Measurements from ENCODE around the gene SORCS2.

SORCS2 gene

GRCh38 chr4:7607156-7607910 lies 415.0 kb downstream of the SORCS2 start:
- DNase-seq, result no peak

DNA sequence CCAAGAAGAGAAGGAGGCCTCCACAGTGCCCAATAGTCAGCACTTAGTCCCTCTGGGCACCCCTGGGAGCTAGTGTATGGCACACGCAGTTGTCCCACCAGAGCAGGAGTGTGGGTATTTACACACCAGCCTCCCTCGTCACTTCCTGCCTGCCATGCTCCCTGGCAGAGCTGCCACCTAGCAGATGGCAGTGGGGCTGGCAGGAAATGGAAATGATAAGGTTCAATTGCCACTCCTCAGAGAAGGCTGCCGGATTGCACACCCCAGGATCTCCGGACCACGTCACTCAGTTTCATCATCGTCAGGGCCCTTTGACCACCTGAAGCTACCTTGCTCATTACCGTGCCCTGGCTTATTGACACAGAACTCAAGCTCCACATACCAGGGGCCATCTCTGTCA lies 415.7 kb downstream of the SORCS2 start:
- no peak for DNase-seq

DNA sequence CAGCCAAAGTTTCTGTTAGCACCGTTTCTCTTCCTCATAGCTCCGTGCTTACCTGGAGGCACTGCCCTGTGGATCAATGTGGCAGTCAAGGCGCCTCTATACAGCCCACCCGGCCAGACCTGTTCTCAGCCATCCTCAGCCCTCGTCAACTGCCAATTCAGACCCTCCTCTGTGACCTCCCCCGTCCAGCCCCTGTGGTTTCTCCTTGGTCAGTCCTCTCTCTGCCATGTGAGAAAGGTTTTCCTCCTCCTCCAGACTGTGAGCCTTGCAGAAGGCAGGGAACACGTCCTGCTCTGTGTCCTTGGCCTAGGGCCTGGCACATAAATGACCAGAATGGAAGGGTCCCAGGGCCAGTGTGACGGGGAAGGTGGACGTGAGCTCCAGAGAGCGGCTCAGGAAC lies 417.0 kb downstream of the SORCS2 start:
- DNase-seq, result no peak

- DNase-seq, result no peak
These were observed 417.8 kb downstream of the SORCS2 start for GRCh38 chr4:7610022-7610670.

DNA sequence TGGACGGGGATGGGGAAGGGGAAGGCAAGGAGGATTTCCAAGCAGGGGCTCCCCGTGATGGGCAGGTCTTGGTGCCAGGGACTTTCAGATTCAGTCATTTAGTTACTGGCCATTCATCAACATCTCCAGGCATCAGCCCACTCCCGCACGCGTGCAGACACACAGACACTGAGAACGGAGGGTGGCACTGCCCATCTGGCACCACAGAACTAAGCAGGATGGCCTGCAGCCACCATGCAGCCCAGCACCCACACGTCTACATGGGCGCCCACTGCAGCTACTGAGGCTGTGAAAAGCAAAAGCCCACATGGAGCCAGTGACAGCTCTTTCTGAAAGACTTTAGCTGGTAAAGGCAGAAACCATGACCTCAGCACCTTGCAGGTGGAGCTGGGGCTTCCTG lies 418.5 kb downstream of the SORCS2 start:
- no peak for DNase-seq

GRCh38 chr4:7612311-7612897 lies 420.1 kb downstream of the SORCS2 start:
- no peak for DNase-seq

GRCh38 chr4:7614350-7614949 lies 422.1 kb downstream of the SORCS2 start:
- no peak for DNase-seq

- no peak for DNase-seq
These were observed 423.9 kb downstream of the SORCS2 start for GRCh38 chr4:7616193-7616592.

GRCh38 chr4:7618361-7618760 lies 426.0 kb downstream of the SORCS2 start:
- DNase-seq, result no peak

DNA sequence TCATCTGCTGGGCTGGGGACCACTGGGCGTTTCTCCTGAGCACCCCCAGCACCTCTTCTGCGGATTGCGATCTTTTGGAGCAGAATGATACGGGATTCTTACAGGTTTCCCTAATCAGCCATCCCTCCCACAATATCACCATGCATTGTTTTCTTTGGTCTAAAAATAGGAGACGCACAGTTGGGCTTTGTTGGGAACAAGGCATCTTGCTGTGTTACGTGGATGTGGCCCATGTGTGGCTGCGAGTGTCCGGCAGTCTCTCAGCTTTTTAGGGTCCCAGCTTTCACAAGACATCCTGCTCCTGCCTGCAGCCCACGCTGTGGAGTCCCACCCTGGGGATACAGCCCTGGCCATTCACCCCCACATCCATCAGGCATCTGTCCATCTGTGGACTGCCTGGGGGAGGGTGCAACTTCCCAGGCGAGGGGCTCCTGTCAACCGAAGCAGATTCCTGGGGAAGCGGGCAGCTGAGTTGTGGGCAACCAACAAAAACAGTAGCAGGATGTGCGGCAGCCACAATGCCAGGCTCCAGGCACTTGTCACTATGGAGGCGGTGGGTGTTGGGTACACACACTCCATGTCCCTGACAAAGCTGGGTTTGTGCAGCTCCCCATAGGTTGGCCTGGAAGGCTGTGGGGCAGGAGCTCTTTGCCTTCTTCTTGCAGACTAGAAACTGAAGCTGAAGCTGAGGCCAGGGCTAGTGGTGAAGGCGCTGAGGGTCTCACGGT lies 427.9 kb downstream of the SORCS2 start:
- no peak for DNase-seq

GRCh38 chr4:7620814-7621176 lies 428.5 kb downstream of the SORCS2 start:
- no peak for DNase-seq

- DNase-seq, result no peak
These were observed 429.1 kb downstream of the SORCS2 start for GRCh38 chr4:7621252-7622035.

DNA sequence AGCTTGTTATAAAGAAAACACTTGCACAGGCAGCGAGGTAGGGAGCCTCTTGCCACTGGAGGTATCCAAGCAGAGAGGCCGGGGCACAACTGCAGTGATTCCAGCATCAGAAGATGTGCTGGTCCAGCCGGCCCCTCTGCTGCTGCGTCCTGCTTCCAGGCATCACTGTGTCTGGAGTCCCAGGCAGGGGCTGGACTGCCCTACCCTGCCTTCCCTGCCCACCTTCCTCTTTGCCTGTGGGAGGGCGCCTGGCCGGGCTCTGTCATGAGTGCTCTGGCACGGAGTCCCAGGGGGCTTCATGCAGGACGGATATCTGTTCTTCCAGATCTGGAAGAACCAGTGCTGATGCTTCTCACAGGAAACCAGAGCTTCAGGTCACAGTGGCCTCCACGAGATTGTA lies 430.0 kb downstream of the SORCS2 start:
- no peak for DNase-seq

DNA sequence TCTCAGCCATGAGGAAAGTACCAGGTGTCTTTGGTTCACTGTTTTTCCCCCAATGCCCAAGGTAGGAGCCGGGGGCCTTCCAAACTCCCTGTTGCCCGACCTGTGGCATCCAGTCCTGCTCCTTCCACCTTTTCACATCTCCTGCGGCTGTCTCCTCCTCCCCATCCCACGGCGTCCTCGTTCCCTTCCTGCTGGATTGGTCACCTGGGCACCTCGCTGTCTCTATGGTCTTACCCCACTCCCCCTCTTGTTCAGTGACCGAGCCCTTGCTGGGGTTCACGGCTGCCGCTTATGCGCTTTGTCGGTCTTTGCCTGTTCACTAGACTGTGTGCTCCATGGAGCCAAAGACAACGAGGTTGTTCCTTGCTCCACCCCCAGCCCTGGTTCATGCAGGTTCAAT lies 431.1 kb downstream of the SORCS2 start:
- no peak for DNase-seq

DNA sequence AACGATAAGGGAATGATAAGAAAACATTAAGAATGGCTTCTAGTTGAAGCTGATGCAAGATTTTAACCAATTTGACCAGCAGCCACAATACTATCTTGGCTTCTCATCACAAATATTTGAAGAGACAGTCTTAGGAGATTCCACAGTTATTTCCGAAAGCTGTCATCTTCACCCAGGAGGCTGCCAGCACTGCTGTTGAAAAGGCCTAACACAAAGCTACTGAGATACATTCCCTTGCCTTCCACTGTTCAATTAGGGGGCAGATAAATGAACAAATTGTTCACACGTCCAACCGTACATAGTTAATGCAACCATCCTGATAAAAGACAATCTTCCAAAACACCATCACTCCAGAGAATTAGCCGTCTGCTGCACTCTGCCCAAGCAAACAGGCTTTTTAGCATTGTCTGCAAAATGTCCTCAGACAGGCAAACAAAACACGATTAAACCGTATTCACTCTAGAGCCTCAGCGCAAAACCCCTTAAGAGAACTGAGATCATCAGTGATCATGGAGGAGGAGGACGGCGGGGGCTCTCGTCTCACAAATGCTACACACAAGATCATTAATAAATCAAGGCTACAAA lies 432.1 kb downstream of the SORCS2 start:
- no peak for DNase-seq

DNA sequence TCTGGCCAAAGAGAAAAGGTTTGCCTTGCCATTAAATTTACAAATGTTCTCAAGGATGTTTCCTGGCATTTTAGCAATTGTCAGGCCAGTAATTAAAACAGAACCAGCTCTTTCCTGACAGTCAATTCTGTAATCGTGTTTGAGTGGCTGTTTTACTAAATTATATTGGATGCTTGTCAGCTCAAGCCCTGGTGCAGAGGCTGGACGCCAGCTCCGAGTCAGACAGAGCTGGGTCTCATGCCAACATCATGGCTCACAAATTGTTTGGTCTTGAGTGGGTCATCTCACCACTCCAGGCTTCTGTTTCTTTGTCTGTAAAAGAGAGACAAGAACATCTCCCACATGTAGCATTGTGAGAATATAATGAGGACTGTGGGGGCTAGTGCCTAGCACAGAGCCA lies 432.7 kb downstream of the SORCS2 start:
- no peak for DNase-seq

DNA sequence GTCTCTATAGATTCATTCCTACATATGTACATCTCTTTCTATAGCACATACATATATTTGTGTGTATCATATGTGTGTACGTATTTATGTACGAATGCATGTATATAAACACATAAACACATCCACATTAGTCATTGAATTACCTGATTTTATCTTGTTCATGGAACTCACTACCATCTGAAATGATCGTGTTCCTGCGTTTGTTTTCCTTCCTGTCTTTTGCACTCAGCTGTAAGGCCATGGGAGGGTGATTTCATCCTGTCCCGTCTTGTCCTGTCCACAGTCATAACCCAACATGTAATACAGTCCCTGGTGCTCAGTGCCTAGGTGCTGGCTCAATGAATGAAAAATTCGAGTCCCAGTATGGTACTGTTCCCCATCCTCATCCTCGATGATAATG lies 434.2 kb downstream of the SORCS2 start:
- no peak for DNase-seq

DNA sequence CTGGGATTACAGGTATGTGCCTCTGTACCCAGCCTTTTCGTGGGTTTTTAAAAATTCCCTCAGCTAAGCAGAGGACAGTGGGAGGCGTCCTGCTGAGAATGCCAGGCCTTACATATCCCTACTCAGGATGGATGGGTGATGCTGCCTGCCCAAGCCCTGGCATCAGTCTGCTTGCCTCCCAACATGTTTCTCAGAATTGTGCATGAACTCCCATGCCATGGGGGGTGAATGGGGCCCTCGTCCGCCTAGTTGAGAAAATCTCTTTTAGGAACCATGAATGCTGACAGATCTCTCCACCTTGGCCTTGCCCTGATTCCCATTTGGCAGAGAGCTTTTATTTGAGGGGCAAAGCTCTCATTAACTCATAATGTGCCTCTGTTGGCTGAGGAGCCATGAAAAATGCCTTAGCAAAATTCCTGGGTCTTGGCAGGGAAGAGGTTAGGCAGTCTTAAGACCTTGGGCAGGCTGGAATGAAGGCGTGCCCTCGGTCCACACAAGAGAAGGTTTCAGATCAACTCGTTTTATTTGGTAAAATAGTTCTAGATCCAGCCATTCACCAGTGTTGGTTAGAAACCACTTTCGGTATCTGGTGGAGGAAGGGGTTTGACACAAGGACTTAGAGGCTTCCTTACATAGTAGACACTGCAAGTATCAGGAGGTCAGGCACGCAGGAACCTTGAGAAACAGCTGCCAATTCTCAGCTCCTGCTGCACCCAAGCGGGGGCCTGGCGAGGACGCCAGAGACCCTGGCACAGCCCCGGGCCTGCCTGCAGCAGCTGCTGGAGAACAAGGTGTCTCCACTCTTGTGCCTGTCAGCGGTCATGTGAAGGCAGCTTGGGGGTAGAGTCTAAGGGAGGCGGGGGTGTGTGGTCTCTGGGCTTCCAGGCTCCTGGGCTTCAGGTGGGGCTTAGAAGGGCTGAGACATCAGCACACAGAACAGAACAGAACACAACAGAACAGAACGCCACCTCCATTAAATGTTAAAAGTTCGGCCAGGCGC lies 435.2 kb downstream of the SORCS2 start:
- no peak for DNase-seq

DNA sequence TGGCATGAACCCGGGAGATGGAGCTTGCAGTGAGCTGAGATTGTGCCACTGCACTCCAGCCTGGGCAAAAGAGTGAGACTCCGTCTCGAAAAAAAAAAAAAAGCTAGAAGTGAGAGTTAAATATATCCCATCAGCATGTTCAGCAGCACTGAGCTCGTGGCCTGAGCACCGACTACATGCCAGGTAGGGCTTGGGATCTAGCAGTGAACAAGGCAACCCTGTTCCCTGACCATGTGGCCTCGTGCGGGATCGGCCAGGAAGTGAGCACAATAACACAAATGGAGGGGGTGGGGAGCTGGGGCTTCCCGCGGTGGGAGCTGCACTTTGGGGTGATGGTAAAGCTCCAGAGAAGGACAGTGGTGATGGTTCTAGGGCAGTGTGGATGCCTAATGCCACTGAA lies 436.1 kb downstream of the SORCS2 start:
- no peak for DNase-seq

DNA sequence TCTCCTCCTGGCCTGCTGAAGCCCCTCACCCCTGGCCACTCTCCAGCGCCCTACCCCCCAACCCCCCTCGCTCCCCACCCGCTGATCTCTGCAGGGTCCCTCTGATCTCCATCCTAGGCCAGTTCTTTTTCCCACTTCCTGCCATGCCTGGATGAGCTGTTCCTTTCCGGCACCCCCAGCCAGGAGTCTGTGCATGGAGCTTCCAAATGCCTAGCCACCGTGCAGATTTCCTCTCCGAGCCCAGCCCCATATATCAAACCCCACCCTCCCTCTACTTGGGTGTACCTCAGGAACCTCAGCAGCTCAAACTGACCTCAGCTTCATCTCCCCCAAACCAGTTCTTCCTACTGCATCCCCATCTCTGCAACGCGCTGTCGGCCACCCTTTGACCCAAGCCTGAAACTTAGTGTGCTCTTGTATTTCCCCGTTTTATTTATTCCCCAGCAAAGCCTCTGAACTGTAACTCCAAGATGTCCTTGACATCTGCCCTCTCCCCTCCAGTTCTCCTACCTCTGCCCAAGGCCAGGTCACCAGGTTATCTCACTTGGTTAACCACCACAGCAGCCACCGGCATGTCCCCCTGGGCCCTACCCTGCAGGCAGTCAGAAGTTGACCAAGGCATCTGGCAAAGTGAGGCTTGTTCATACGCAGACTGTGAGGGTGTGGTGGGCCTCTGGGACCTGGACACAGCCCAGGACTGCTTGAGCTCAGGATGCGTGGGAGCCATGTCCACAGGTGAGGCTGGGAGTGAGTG lies 437.3 kb downstream of the SORCS2 start:
- no peak for DNase-seq
